ENCODE measurements around the gene RANBP10.

The RANBP10 gene

GRCh38 chr16:67677712-67678111 is 128.6 kb downstream of the RANBP10 start:
- no peak for DNase-seq (ENCODE audit: low read depth)
- H3K4me3 ChIP-seq (ENCODE audit: control insufficient read depth, low read depth, low read length): no peak overlapping the region
- no peak for TF ChIP-seq CTCF (IDR thresholded peaks at IDR 0.05; ENCODE audit: control insufficient read depth, insufficient read depth, low read depth, low read length, missing control alignments)

- TF ChIP-seq CTCF (IDR thresholded peaks at IDR 0.05; ENCODE audit: control insufficient read depth, insufficient read depth, low read depth, low read length, missing control alignments): no peak
- no peak overlapping the region for H3K4me3 ChIP-seq (ENCODE audit: control insufficient read depth, low read depth, low read length)
- DNase-seq (ENCODE audit: low read depth): no peak
Observed at GRCh38 chr16:67676939-67677338, 129.4 kb downstream of the RANBP10 start.

GRCh38 chr16:67676516-67676915 is 129.8 kb downstream of the RANBP10 start:
- no peak for TF ChIP-seq CTCF (IDR thresholded peaks at IDR 0.05; ENCODE audit: control insufficient read depth, insufficient read depth, low read depth, low read length, missing control alignments)
- no peak for DNase-seq (ENCODE audit: low read depth)
- no peak overlapping the region for H3K4me3 ChIP-seq (ENCODE audit: control insufficient read depth, low read depth, low read length)

- TF ChIP-seq CTCF (IDR thresholded peaks at IDR 0.05; ENCODE audit: control insufficient read depth, insufficient read depth, low read depth, low read length, missing control alignments): no peak
- no peak overlapping the region for H3K4me3 ChIP-seq (ENCODE audit: control insufficient read depth, low read depth, low read length)
- DNase-seq (ENCODE audit: low read depth): no peak
Observed at GRCh38 chr16:67675999-67676398, 130.4 kb downstream of the RANBP10 start.

- no peak for DNase-seq (ENCODE audit: low read depth)
- H3K4me3 ChIP-seq (ENCODE audit: control insufficient read depth, low read depth, low read length): no peak overlapping the region
- no peak for TF ChIP-seq CTCF (IDR thresholded peaks at IDR 0.05; ENCODE audit: control insufficient read depth, insufficient read depth, low read depth, low read length, missing control alignments)
Observed at GRCh38 chr16:67675579-67675935, 130.8 kb downstream of the RANBP10 start.

- no peak for TF ChIP-seq CTCF (IDR thresholded peaks at IDR 0.05; ENCODE audit: control insufficient read depth, insufficient read depth, low read depth, low read length, missing control alignments)
- no peak for DNase-seq (ENCODE audit: low read depth)
- no peak overlapping the region for H3K4me3 ChIP-seq (ENCODE audit: control insufficient read depth, low read depth, low read length)
Observed at GRCh38 chr16:67674851-67675578, 131.3 kb downstream of the RANBP10 start.

Data from AG09309 (cell line).